Pericardium fibroblast (primary cell): ENCODE results near the gene RIOK2. TPM values are rescaled to one million over a fixed set of nuclear protein-coding genes. Genes with fewer than 3 reads are reported as not detected.

Experiments used
- total RNA-seq: library from RNA; depleted of rRNA; stranded (reverse); fragments of >200 nt; gene quantifications from 2 replicates; pipeline ENCODE4 v1.2.3, GENCODE V29; 2015

RIOK2 gene
- 10.4 and 11.3 TPM in 2 replicates for total RNA-seq

GRCh38 chr5:97183100-97183929, at the start of gene RIOK2:
RIOK2 (minus strand) TSS chr5:97183247; CDS start chr5:97183191, 56 bp downstream.

GRCh38 chr5:97142521-97143254, 40.4 kb downstream of the RIOK2 start, which contains the start of gene LIX1:
LIX1 (minus strand) TSS chr5:97142611; CDS start chr5:97142576, 35 bp downstream.

Other genes with a start within 250 kb of the RIOK2 start
- gene LNPEP, start 247.2 kb downstream of the RIOK2 start, total RNA-seq: 8.8 and 21.2 TPM in 2 replicates
- gene LIX1, start 40.6 kb downstream of the RIOK2 start, total RNA-seq: not detected in 2 replicates